ENCODE data around the gene GPATCH8.

DNA sequence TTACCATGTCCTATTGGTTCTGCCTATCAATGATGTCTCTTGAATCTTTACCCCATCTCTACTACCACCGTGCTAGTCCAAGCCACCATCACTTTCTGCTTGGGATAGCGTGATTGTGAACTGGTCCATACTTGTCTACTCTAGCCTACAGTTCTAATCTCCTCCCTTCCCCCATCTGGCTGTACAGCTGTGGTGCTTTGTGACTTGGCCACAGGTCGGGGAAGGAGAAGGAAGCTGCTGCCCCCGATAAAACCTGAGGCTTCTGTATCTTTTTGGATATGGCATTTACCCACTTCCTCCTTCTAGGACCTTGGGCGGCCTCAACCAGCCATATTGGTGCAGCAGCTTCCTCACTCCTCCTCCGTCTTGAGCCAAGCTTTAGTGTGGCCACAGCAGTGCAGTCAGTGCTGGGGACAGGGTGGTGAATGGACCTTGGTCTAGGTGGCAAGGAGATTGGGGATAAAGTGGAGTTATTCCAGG is 113.4 kb downstream of the GPATCH8 start:
- TF ChIP-seq, protein P1, sequence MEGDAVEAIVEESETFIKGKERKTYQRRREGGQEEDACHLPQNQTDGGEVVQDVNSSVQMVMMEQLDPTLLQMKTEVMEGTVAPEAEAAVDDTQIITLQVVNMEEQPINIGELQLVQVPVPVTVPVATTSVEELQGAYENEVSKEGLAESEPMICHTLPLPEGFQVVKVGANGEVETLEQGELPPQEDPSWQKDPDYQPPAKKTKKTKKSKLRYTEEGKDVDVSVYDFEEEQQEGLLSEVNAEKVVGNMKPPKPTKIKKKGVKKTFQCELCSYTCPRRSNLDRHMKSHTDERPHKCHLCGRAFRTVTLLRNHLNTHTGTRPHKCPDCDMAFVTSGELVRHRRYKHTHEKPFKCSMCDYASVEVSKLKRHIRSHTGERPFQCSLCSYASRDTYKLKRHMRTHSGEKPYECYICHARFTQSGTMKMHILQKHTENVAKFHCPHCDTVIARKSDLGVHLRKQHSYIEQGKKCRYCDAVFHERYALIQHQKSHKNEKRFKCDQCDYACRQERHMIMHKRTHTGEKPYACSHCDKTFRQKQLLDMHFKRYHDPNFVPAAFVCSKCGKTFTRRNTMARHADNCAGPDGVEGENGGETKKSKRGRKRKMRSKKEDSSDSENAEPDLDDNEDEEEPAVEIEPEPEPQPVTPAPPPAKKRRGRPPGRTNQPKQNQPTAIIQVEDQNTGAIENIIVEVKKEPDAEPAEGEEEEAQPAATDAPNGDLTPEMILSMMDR (IDR thresholded peaks at IDR 0.05), result no peak
- TF ChIP-seq EZH2 (IDR thresholded peaks at IDR 0.05), result no peak

Data from neural progenitor cell (in vitro differentiated cells).